GM12875 (cell line): ENCODE data around the gene SRPK2.
"Not testable (repeated sequence)": the region's sequence is repeated elsewhere in the genome, so short reads cannot be mapped to it uniquely, and the experiment has no call there.

Experiments
- H3K4me3 ChIP-seq: one replicate; pipeline ENCODE4 v1.5.1; 2011; ENCODE audit warnings: low read depth, low read length, control low read depth
- TF ChIP-seq, protein P1 (sequence below): IDR thresholded peaks from 2 replicates; pipeline ENCODE4 v1.5.1; 2011; ENCODE audit warnings: low read depth, mild to moderate bottlenecking, control low read depth, inconsistent platforms, low read length, moderate library complexity, borderline replicate concordance; ENCODE audit not compliant: insufficient read depth

Gene SRPK2

GRCh38 chr7:105238198-105238765 lies 150.4 kb downstream of the SRPK2 start:
- TF ChIP-seq, protein P1, sequence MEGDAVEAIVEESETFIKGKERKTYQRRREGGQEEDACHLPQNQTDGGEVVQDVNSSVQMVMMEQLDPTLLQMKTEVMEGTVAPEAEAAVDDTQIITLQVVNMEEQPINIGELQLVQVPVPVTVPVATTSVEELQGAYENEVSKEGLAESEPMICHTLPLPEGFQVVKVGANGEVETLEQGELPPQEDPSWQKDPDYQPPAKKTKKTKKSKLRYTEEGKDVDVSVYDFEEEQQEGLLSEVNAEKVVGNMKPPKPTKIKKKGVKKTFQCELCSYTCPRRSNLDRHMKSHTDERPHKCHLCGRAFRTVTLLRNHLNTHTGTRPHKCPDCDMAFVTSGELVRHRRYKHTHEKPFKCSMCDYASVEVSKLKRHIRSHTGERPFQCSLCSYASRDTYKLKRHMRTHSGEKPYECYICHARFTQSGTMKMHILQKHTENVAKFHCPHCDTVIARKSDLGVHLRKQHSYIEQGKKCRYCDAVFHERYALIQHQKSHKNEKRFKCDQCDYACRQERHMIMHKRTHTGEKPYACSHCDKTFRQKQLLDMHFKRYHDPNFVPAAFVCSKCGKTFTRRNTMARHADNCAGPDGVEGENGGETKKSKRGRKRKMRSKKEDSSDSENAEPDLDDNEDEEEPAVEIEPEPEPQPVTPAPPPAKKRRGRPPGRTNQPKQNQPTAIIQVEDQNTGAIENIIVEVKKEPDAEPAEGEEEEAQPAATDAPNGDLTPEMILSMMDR: no peak

GRCh38 chr7:105234886-105235285 lies 153.8 kb downstream of the SRPK2 start:
- TF ChIP-seq, protein P1: no peak
- H3K4me3 ChIP-seq: no peak overlapping the region

More at GRCh38 chr7:105238198-105238765, 150.4 kb downstream of the SRPK2 start:
- no peak overlapping the region for H3K4me3 ChIP-seq

DNA sequence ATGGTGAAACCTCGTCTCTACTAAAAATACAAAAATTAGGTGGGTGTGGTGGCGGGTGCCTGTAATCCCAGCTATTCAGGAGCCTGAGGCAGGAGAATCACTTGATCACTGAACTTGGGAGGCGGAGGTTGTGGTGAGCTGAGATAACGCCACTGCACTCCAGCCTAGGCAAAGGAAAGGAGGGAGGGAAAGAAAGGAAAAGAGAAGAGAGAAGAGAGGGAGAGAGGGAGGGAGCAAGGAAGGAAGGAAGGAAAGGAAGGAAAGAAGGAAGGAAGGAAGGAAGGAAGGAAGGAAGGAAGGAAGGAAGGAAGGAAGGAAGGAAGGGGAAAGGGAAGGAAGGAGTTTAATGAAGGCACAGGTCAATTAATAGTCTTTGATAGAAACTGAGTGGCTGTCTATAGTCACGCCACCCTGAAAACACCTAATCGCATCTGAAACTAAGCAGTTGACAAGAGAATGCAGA lies 155.9 kb downstream of the SRPK2 start:
- H3K4me3 ChIP-seq: not testable (repeated sequence)

DNA sequence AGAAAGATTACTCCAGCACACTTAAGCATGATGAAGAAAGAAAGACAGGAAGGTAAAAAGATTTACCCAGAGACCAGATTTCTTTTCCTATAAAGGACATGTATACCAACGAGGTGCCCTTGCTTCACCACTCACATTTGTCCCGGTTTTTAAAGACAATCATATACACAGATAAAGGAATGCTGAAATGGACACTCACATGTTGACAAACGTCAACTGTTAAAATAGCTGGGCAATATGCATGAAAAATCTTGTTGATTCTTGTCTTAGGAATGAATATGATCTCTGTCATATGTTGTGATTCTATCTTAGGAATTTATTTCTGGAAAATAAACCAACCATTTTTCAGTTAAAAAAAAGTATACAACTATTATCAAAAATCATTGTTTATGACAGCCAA lies 158.2 kb downstream of the SRPK2 start:
- TF ChIP-seq, protein P1: no peak
- H3K4me3 ChIP-seq: no peak overlapping the region

DNA sequence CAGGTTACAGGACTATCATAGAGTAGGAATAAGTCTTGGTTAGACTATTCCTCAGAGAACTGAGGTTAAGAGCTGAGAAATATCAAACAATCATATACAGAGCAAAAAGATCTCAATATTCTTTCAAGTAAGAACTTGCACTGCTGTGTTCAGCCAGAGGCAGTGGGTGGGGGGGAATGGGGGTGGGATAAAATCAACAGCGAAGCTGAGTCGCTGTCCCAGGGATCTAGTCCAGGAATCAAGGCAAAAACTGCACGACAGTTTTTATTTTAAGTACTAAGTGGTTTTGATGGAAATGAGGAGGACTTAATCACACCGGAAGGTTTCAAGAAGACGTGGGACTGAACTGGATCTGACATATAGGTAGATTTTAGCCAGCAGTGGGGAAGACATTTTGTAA lies 159.1 kb downstream of the SRPK2 start:
- TF ChIP-seq, protein P1: no peak

DNA sequence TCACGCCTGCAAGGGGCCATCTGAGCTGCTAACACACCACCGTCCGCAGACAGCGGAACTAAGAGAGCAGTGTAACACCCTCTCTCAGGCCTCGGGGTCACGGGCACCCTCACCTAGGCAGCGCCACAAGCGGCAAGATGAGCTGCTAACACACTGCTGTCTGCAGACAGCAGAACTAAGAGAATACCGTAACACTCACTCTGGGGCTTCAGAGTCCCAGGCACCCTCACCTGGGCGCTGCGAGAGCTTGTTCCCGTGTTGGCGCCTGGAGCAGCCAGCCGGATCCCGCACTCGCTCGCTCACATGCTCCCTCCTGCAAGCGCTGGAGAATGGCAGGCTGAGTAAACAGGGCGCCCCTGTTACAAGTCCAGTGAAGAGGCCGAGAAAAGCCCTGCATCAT lies 160.2 kb downstream of the SRPK2 start:
- no peak overlapping the region for H3K4me3 ChIP-seq
- TF ChIP-seq, protein P1: no peak

More for the DNA sequence above, 159.1 kb downstream of the SRPK2 start:
- H3K4me3 ChIP-seq: no peak overlapping the region

GRCh38 chr7:105227391-105227790 lies 161.3 kb downstream of the SRPK2 start:
- TF ChIP-seq, protein P1: no peak
- H3K4me3 ChIP-seq: no peak overlapping the region
